ENCODE results near the gene GZMA.
A peak's percentile ranks its signal among the peaks of the same experiment; 100 is the strongest.

Gene GZMA

GRCh38 chr5:55108661-55109060 lies 6.2 kb downstream of the GZMA start:
- DNase-seq (ENCODE audit: low read depth, low spot score) = no peak

DNA sequence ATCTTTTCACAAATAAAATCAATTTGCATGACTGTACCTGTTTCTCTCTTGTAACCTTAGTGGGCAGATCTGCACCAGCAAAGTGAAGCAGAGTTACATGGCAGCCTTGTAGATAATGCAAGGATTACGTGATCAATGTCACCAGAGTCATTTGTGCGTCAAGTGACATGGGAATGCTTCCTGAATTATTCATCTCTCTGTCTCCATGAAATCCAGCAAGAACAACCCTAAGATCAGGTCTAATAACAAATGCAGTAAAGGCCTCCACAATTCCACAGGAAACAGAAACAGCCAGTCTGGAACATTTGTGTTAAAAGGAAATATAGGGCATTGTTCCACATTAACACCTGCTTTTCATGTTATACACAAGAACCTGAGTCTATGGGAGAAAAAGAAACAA lies 7.8 kb downstream of the GZMA start:
- no peak for DNase-seq (ENCODE audit: low read depth, low spot score)

DNA sequence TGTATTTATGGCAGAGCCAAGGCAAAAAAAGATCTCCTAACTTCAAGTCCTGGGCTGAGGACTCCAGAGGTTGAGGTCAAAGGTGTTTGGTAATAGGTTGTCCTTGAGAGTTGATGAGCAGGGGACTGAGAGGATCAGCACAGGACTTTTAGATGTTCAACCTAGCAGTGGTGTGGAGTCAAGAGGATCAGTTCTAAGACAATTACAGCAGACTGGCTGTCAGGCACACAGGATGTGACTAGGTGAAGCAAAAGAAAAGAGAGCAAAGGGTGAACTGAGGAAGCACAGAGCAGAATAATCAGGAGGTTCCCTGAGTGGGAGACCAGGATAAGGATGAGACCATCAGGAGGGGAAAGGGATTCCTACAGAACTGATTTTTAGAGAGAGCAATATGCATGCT lies 10.9 kb downstream of the GZMA start:
- DNase-seq (ENCODE audit: low read depth, low spot score) = no peak

GRCh38 chr5:55114061-55114460 lies 11.6 kb downstream of the GZMA start:
- no peak for DNase-seq (ENCODE audit: low read depth, low spot score)

DNA sequence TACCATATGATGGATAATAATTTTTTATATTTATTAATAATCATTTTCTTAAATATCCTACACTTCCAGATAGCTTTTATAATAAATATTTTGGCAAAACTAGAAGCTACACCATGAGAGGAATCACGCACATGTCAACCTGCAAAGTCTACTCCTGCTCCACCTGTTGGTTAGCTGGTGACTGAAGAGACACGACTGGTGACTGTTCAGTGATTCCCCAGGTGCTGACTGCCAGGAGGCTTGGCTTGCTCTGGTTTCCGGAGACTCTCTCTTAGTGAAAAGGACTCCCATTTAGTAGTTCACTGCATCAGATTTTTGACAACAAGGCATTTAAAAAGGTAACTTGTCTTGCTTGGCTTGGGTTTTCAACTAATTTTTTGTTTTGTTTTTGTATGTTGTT lies 20.9 kb downstream of the GZMA start:
- no peak for DNase-seq (ENCODE audit: low read depth, low spot score)

GRCh38 chr5:55134053-55134722 lies 31.7 kb downstream of the GZMA start:
- DNase-seq (ENCODE audit: low read depth, low spot score) = no peak

GRCh38 chr5:55136521-55136920 lies 34.1 kb downstream of the GZMA start:
- no peak for DNase-seq (ENCODE audit: low read depth, low spot score)

- DNase-seq (ENCODE audit: low read depth, low spot score) = no peak
Observed at GRCh38 chr5:55140908-55141665, 38.6 kb downstream of the GZMA start.

GRCh38 chr5:55141945-55142690 lies 39.7 kb downstream of the GZMA start:
- DNase-seq (ENCODE audit: low read depth, low spot score) = no peak

- DNase-seq (ENCODE audit: low read depth, low spot score) = no peak
Observed at GRCh38 chr5:55143624-55144023, 41.2 kb downstream of the GZMA start.

DNA sequence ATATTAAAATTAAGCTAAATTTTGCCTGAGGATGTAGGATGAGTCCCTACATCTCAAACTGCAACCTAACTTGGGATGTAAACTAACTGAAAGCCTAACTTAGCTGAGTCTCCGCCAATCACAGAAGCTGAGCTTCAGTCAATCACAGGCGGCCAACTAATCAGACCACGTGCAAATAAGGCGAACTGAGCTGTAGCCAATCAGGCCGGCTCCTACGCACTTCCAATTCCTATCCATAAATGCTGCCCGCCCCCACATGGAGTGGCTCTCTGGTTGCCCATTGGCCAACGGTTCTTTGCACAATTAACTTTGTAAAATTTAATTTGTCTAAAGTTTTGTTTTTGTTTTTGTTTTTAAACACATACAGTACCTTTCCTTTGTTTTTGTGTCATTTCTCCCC lies 43.6 kb downstream of the GZMA start:
- DNase-seq (ENCODE audit: low read depth, low spot score) = no peak

GRCh38 chr5:55146543-55147151 lies 44.2 kb downstream of the GZMA start:
- DNase-seq (ENCODE audit: low read depth, low spot score) = peak; percentile 70

GRCh38 chr5:55149308-55149795 lies 46.9 kb downstream of the GZMA start:
- no peak for DNase-seq (ENCODE audit: low read depth, low spot score)

- DNase-seq (ENCODE audit: low read depth, low spot score) = no peak
Observed at GRCh38 chr5:55151923-55152842, 49.7 kb downstream of the GZMA start.

- no peak for DNase-seq (ENCODE audit: low read depth, low spot score)
Observed at GRCh38 chr5:55154873-55155272, 52.4 kb downstream of the GZMA start.

Measured in activated naive CD8-positive, alpha-beta T cell treated with anti-CD3 and anti-CD28 coated beads, Interleukin-2, amount 50 U/mL, for 16 hours (primary cell).